Measurements from ENCODE around the gene PNMA5. TPM values are rescaled to one million over a fixed set of nuclear protein-coding genes. Genes with fewer than 3 reads are reported as not detected.

Gene PNMA5
- total RNA-seq, 1 donor = not detected

DNA sequence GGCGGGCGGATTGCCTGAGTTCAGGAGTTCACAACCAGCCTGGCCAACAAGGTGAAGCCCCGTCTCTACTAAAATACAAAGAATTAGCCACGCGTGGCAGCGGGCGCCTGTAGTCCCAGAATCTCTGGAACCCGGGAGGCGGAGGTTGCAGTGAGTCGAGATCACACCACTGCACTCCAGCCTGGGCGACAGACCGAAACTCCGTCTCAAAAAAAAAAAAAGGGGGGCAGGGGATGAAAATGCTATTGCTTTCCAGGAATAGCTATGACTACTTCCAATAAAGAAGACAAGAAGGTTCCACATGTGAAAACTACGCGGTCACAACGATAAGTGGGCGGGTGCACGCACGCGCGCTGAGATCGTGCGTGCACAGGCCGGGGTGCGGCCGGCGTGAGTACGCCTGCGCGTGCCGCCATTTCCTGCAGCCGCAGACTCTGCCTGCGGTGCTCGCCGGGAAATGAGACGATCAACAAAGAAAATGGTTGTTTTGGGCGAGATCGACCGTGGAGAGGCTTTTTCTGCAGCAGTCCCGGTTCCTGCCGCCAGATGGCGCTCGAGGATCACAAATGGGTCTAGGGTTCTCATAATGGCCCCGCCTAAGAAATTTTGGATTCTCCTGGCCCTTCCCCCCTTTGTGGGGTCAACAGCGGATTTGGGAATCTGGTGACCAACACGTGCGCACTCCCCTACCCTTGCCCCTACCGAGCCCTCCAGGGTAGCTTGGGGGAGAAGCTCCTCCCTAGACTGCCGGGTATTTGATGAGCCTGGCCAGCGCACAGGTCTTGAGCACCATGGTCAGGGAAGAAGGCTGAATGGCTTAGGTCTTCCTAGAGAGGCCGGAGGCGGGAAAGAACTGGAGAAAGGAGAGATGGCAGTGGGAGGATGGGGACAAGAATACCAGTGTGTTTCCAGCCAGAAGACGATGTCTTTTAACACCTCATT is 35.1 kb downstream of the PNMA5 start:
- TF ChIP-seq, protein P1, sequence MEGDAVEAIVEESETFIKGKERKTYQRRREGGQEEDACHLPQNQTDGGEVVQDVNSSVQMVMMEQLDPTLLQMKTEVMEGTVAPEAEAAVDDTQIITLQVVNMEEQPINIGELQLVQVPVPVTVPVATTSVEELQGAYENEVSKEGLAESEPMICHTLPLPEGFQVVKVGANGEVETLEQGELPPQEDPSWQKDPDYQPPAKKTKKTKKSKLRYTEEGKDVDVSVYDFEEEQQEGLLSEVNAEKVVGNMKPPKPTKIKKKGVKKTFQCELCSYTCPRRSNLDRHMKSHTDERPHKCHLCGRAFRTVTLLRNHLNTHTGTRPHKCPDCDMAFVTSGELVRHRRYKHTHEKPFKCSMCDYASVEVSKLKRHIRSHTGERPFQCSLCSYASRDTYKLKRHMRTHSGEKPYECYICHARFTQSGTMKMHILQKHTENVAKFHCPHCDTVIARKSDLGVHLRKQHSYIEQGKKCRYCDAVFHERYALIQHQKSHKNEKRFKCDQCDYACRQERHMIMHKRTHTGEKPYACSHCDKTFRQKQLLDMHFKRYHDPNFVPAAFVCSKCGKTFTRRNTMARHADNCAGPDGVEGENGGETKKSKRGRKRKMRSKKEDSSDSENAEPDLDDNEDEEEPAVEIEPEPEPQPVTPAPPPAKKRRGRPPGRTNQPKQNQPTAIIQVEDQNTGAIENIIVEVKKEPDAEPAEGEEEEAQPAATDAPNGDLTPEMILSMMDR (IDR thresholded peaks at IDR 0.05; ENCODE audit: insufficient read depth, low read depth, low read length) = peak; percentile 71
- peak overlapping the region; percentile 40 for H3K4me3 ChIP-seq (ENCODE audit: low read depth, low read length)
- peak; percentile 87 for DNase-seq (ENCODE audit: low read depth)

DNA sequence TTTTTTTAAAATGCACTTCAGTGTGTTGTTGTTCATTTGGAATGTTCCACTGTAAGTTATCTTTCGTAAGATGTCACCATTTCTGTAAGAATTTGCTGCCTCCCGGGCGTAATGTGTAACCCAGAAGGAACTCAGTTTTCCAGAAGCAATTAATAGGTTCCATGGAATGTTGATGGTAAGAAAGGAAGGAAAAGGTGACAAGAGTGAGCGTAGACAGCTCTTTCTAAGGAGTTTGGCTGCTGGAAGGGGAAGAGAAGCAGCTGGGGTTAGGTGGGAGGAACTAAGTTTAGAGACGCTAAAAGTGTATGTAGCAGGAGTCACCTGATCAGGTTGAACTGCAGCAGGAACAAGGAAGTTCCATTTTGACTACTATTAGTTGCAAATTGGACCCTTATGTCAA is 35.9 kb downstream of the PNMA5 start:
- no peak overlapping the region for H3K4me3 ChIP-seq (ENCODE audit: low read depth, low read length)
- TF ChIP-seq, protein P1 (IDR thresholded peaks at IDR 0.05; ENCODE audit: insufficient read depth, low read depth, low read length) = no peak
- no peak for DNase-seq (ENCODE audit: low read depth)

DNA sequence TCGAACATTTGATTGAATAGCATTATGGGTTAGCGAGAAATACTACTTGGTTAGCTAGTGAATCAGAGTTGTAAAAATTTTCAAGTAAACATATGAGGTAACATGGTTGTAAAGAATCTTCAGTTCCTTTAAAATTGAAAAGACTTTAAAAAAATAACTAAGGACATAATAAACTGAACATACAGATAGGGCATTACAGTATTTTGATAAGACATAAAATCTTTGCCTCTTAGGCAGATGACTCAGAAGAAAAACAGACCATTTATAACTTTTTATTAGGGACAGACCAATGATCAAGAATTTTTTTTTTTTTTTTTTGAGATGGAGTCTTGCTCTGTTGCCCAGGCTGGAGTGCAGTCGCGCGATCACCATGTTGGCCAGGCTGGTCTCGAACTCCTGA is 43.1 kb downstream of the PNMA5 start:
- TF ChIP-seq, protein P1 (IDR thresholded peaks at IDR 0.05; ENCODE audit: insufficient read depth, low read depth, low read length) = no peak
- H3K4me3 ChIP-seq (ENCODE audit: low read depth, low read length) = no peak overlapping the region
- no peak for DNase-seq (ENCODE audit: low read depth)

DNA sequence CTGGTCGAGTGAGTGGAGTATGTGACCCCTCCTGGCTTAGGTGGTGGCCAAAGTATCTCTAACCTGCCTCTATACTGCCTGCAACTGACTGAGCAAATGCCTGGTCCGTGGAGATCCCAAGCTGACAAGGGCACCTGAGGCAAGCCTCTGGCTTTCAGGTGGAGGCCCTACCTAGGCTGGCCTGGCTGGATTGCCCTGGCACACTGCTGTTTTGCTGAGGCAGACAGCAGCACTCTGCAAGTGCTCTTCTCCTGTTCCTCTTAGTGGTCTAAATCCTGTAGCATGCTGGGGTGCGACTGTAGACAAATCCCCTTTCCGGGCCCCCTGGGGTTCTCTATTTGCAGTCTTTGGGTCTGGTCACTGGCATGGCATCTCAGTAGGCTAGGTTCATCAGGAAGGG is 44.8 kb downstream of the PNMA5 start:
- no peak for DNase-seq (ENCODE audit: low read depth)
- no peak overlapping the region for H3K4me3 ChIP-seq (ENCODE audit: low read depth, low read length)
- TF ChIP-seq, protein P1 (IDR thresholded peaks at IDR 0.05; ENCODE audit: insufficient read depth, low read depth, low read length) = no peak

DNA sequence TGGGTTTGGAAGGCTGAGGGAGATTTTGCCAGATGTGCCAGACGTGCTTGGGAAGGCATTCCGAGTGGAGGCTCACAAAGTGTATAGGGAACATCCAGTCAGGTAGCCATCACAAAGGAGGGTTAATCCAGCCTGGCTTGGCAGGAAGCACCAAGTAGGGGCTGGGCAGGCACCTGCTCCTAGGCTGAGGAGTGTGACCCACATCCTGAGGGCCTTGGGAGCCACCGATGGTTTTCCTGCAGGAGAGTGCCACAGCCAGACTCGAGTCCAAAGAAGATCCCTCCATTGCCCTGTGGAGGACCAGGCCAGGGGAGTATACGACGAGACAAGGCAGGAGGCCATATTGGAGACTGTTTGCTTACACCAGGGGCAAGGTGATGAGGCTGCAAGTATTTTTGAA is 47.2 kb downstream of the PNMA5 start:
- no peak overlapping the region for H3K4me3 ChIP-seq (ENCODE audit: low read depth, low read length)
- DNase-seq (ENCODE audit: low read depth) = no peak
- TF ChIP-seq, protein P1 (IDR thresholded peaks at IDR 0.05; ENCODE audit: insufficient read depth, low read depth, low read length) = no peak

DNA sequence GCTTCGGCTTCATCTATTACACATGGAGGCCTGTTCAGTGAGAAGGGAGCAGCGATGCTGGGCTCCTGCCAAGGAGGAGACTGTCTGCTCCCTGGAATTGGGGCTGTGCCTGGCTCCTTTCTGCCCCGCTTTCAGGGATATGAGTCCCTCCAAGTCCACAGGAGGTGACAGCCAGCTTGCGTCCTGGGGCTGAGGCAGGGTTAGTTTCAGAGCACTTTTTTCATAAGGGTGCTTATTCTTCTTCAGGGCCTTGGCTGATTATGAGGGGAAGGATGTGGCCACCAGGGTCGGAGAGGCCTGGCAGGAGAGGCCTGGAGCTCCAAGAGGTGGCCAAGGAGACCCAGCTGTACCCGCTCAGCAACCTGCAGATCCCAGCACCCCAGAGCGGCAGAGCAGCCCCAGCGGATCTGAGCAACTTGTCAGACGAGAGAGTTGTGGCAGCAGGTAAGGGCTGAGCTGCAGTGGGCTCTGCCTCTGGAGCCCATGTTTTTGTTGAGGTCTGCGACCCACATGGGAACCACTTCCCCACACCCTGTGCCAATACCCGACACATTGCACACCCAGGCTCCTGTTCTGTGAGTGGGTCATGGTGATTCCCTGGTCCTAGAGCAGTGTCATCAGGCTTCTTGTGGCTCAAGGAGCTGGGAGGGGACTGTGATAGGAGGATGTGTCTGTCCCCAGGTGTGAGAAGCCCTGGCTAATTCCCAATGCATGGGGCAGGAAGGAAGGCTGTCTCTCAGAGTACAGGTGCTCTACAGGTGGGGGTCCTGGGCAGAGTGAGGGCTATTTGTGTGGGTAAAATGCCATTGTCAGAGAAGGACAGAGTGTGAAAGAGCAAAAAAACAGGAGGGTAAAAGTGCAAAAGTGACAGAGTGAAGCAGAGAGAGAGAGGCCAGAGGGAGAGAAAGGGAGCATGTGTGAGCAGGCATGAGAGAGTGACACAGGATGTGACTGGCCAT is 48.6 kb downstream of the PNMA5 start:
- no peak overlapping the region for H3K4me3 ChIP-seq (ENCODE audit: low read depth, low read length)
- DNase-seq (ENCODE audit: low read depth) = no peak
- TF ChIP-seq, protein P1 (IDR thresholded peaks at IDR 0.05; ENCODE audit: insufficient read depth, low read depth, low read length) = no peak
